Measurements from ENCODE around the gene SNAP47.

Gene SNAP47

DNA sequence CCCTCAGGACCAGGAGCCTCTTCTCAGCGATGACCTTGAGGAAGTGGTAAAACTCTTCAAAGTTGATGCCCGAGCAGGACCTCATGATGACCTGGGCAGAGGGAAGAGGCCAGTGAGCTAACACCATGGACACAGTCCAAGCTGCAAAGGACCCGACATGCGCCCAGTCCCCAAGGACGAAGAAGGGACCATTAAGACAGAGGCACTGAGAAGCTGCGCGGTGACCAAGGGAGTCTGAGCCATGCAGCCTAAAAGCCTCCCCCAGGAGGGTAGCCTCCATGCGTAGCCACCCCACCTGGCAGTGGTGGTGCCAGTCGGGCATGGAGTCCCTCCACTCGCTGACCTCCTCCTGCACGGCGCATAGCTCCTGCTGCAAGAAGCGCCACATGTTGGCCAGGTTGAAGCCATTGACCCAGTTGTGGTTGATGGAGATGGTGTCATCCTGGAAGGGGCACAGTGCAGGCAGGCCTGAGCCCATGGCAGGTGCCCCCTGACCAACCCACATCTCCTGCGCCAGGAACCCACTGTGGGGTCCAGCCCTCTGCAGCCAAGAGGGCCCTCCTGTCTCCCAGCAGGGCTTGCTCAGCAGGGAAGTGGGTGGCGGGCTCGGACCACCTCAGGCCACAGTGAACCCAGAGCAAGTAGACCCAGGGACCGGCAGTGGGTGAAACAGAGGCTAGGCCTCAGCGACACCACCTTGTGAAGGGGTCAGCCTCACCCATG is 2.5 kb upstream of the SNAP47 start:
- no peak for DNase-seq

DNA sequence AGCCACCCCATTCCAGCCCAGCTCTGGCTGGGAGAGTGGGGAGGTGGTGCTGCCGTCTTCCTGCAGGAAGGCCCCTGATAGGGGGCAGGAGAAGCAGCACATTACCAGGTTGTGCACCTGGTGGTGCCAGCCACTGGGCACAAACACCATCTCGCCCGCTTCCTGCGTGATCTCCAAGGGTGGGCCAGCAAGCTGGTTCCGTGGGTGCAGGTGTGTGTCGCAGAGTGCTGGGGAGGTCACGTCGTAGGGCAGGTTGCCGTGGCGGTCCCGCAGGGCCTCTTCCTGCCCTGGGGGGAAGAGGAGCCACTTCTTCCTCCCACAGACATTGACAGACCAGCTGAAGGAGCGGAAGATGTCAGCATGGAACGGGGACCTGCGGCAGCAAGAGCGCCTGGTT is 1.9 kb upstream of the SNAP47 start:
- DNase-seq = no peak

DNA sequence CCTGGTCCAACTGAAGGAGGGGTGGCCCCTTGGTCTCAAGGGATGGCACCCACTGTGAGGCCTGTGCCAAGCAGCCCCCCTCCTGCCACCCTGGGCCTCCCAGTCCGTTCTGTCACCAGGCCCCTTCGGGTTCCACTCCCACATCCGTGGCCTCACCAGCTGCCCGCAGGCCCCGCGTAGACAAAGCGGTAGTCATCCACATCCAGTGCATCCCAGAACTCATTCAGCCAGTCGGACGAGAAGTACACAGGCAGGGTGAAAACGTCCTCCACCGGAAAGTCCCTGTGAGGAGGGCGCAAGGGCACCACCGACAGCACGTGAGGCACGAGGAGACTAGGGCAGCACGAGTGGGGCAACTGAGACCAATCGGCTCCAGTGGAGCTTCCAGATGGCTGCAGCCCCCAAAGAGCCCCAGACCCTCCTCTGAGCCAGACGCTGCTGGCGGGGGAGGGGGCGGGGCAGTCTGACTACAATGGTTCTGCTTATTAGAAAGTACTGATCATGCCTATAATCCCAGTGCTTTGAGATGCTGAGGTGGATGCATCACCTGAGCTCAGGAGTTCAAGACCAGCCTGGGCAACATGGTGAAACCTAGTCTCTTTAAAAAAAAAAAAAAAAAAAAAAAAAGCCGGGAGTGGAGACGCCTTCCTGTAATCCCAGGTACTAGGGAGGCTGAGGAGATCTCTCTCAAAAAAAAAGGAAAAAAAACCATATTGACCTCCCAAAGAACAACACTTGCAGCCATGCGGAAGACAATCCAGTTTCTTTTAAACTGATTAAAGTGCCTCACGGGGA is 1.3 kb upstream of the SNAP47 start:
- no peak for DNase-seq

DNA sequence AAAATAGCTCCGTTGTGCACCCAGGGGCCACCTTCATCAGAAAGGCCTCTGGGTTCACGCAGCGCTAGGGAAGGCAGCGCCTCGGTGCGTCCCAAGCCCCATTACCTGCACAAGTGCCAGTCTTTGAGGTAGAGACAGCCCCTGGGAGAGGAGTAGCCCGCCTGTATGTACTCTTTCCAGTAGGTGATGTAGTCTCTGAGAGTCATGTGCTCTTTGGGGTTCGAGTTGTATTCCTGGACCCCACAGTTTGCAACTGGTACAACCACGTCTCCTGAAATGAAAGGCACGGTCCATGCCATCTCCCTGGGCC is 734 bp upstream of the SNAP47 start:
- DNase-seq = no peak

DNA sequence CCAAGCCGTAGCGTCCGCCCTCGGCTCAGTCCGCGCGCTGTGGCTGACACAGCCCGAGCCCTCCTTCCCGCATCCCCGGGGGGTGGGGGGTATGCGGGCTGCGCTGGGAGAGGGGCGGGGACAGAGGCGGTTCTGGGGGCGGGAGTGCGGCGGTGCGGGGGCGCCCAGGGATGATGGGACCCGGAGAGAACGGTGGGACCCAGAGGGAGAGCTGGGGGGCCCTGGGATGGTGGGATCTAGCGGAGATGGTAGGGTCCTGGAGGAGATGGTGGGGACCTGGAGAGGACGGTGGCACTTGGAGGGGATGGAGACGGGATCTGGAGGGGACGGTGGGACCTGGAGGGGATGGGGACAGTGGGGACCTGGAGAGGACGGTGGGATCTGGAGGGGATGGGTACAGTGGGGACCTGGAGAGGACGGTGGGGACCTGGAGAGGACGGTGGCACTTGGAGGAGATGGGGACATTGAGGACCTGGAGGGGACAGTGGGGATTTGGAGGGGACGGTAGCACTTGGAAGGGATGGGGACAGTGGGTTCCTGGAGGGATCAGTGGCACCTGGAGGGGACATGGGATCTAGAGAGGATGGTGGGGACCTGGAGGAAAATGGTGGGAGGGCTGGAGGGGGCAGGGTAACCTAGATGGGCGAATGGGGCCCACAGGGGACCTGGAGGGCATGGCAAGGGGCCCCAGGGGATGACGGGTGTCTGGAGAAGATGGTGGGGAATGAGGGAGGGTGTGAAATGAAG is 477 bp downstream of the SNAP47 start:
- no peak for DNase-seq

DNA sequence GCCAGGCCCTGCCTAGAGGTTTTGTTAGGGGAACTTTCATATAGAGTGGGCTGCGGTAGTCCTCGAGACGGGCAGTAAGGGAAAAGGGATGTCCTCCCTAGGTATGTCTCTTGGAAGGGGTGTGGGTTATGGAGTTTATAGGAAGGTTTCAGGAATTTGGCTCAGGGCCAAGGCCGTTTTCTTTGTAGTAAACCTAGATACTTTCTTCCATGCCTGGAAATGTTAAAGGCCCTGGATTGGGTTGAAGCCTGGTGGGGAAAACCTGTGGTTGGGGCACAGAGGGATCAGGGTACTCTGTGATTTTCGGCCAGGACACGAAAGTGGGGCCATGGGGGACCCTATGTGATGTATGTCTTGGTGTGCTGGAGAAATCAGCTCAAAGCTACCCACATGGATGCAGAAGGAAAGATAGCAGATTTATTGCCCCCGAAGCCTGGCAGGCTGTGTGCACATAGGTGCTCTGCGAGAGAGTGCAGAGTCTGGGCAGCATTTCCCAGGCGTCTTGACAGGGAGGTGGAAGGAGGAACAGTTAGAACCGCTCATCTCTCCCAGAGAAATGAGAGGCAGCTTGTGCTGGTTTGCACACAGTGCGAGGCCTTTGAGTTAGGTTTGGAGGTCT is 1.7 kb downstream of the SNAP47 start:
- no peak for DNase-seq

DNA sequence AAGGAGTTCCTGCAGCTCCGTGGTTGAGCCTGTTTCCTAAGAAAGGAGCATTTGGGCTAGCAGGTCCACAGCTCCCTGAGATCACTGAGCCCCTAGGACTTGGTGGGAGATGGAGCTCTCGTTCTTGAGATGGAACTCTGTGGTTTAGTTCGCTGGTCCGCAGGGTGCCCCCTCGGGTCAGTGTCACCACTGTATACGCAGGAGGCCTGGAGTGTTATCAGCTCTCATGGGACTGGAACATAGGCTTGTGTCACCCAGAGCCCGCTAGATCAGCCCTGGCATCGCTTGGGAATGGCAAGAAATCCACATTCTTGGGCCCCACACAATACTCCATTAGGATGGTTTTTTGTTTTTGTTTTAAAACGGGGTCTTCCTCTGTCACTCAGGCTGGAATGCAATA is 3.6 kb downstream of the SNAP47 start:
- DNase-seq = no peak

DNA sequence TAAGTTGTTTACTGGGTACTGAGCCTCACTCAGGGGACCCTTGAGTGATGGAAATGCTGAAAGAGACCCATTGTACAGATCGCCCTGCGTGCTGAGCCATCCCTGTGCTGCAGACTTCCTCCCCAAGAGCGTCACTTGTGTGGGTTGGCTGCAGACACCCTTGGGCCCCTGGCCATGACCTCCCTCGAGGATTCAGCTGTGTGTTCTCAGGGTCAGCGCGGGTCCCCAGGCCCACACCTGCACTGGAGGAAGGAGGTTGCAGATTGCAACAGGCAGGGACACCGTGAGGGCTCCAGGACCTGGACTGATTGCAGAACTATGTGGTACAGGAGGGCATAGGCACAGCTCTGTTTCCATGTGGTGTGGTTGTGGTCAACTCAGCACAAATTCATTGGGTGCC is 4.4 kb downstream of the SNAP47 start:
- DNase-seq = no peak

DNA sequence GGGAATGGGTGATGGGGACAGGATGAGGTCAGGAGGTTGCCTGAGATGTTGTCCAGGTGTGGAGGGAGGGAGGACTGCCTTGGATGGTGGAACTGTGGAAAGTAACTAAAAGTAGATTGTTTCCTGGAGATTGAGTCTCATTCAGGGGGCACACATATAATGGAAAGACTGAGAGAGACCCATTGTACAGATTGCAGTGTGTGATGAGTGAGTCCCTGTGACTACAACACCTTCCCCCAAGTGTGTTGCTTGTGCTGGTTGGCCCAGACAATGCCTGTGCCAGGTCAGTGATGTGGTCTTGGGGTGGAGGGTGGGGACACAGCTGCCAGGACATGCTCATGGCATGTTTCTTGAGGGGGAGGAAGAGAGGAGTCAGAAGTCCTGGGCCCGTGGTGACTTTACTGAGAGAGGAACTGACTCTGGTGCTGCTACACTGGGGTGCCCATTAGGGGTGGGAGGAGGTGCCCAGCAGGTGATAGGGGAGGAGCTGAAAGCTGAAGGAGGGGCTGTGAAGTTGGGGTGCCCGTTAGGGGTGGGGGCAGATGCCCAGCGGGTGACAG is 5.2 kb downstream of the SNAP47 start:
- no peak for DNase-seq

DNA sequence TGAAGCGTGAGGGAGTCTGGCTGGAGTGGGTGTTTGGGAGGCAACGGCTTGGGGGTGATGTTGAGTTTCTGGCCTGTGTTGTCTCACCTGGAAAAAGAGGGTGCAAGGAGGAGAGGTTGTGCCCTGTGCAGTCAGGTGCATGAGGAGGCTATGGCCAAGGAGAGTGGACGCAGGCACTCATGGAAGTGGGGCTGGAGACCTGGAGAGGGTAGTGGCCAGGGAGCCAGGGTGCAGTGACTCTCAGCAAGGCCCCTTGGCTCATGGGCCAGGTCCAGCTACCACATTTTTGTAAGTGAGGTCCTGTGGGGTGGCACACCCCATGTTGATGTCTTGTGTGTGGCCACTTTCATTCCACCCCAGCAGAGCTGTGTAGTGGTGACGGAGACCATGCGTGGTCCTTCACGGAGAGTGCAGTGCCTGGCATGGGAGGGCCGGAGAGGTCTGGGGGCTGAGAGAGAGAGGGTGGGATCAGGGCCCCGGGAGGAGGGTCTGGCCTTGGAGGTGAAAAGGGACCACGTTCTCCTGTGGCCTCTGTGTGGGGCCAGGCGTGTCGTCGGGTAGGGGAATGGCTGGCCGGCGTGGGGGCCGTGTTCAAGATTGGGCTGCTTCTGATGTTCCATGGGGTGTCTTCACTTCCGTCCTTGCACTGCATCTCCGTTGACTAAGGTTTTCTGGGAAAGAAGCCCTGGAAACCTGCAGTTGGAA is 6.1 kb downstream of the SNAP47 start:
- DNase-seq = no peak

DNA sequence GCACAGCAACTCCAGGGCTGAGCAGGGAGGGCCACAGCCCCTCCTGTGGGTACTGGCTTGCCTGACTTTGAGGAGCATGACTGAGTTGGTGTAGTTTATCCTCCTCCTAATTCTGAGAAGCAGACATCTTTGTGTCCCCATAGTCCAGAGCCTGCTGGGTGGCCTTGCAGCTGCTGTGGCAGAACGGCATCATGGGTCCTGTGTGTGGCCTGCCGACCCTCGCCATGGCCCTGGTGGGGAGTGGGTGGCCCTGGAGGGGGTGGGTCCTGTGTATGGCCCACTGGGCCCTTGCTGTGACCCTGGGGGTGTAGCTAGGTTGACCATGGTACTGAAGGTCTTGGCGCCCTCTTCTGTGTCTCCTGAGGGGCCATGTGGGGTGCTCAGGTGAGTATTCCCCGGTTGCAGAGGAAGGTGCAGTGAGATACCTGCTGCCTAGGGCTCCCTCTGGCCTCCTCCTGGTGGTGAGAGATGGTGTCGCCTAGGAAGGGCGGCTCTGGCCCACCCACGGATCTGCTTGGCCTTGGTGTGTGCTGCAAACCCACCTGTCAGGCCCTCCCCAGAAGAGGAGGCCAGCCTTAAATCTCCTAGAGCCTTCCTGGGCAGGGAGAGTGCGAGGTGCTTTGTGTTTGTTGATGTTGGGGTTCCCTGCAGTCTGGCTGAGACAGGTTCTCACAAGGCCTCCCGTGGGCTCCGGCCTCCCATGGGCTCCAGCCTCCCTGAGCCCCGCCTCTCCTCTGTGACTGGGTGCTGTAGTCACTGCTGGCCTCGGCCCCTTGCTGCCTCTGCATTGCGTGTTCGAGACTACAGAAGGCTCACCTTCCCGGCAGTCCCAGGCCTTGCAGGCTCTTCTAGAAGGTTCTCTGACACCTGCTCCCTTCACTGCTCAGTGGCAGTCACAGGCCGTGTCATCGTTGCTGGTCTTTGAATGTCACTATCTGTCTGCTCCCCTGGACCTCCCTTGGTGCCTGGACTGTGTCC is 7.8 kb downstream of the SNAP47 start:
- DNase-seq = no peak

DNA sequence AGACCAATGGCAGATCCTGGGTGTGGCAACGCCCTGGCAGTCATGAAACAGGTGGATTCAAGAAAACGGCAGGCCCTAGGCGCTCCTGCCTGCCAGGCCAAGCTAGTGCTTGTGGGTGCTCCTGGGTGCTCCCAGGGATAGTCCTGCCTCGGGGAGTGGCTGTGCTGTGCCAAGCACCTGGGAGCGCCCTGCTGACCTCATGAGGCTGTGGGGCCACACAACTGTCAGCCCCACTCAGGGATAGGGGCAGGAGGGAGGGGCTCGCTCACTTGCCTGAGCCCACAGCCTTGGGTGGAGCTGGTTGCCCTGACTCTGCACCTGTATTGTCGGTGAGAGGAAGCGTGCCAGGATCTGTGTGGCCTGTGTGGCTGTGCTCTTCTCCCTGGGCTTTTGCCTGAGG is 9.4 kb downstream of the SNAP47 start:
- no peak for DNase-seq

DNA sequence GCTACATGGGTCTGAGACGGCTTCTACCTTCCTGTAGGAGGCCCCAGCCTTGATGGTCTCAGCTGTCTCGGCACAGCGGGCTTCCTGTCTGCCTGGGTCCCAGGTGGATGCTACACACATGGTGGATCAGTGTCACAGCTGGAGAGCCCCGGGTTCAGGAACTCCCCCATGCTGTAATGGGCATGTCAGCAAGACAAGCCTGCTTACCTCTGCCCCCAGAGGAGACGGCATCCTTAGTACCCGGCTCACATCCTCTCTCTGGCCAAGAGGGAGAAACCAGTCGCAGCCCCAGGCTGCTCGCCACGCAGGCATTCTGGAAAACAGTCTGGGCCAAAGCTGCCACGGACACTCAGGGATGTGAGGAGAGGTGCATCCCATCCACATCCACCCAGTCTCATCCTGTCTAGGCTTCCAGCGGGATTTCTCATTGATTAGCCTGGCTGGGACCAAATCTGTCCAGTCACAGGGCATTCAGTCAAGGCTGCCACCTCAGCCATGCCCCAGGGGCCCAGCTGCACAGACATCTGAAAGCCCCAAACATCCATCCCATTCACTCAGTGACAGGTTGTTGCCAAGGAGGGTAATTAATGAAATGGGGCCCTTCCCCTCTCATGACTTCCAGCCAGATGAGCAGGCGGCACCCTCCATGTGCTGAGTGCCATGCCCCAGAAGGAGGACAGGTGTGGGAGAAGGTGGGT is 10.5 kb downstream of the SNAP47 start:
- no peak for DNase-seq

DNA sequence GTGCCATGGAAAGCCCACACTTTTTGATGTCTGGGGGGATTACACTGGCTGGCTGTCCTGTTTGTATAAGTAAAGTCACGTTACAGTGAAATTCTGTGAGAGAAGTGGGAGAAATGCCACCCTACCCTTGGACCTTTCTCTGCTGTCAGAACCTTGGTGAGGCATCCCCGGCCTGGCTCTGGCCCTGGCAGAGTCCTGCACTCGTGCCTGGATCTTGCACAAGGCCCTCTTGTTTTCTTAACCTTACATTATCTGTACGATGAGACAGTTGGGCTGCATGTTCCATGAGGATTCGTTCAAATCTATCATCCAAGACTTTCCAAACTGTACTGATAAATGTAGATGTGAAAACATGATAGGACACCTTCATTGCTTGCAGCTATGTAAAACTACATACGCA is 11.4 kb downstream of the SNAP47 start:
- no peak for DNase-seq

DNA sequence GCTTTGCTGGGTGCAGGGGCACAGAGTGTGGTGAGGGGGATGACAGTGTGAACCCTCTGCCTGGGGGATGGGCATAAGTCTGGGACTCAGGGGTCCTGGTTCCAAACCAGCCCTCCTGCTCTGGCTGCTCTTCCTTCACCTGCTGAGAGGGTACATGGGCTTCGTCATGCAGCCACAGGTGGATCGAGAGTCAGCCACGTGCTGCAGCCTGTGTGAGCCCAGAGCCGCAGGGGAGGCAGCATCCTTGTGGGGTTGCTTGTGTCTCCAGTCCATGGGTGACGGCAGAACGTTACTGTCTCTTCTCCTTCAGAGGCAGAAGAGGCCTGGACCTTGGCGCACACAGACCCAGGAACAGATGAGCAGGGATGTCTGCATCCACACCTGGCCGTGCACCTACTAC is 12.1 kb downstream of the SNAP47 start:
- no peak for DNase-seq

DNA sequence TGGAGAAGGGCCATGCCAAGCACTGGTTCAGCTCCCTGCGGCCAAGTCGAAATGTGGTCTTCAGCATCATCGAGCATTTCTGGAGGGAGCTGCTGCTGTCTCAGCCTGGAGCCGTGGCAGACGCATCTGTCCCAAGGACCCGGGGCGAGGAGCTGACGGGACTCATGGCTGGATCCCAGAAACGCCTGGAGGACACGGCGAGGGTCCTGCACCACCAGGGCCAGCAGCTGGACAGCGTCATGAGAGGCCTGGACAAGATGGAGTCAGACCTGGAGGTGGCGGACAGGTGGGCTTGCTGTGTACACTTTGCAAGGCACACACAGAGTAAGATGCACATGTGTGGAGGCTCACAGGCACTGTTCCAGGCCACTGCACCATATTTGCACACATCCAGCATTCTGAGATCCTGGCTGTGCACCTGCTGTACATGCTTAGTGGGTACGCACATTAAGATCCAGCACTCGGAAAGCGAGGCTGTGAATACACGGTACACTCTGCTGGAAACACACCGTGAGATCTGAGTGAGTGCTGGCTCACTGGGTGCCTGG is 12.8 kb downstream of the SNAP47 start:
- DNase-seq = no peak

DNA sequence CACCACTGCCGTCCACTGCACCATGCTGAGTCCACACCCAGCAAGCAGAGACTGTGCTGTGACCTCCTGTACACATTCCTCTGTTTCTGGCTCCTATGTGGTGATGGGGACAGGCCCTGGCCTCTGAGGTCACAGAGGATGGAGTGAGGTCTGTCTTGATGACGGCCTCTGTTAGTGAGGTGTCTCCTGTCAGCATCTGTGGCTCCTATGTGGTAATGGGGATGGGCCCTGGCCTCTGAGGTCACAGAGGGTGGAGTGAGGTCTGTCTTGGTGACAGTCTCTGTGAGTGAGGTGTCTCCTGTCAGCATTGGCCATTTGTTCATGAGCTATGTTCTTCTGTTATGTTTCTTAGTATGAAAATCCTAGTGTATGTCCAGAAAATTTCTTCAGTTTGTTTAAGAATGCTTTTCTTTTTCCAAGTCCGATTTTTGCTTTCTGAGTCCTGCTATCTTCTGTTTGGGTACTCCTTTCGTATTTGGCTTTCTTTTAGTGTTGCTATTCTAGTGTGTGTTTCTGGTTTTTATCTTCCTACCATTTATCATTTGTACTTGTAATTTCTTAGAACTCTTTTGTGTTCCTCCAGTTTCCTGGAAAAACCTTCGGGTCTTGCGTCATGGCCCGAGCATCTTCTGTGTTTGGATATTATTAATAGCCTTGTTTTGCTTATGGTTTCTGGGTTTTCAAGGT is 13.4 kb downstream of the SNAP47 start:
- no peak for DNase-seq

DNA sequence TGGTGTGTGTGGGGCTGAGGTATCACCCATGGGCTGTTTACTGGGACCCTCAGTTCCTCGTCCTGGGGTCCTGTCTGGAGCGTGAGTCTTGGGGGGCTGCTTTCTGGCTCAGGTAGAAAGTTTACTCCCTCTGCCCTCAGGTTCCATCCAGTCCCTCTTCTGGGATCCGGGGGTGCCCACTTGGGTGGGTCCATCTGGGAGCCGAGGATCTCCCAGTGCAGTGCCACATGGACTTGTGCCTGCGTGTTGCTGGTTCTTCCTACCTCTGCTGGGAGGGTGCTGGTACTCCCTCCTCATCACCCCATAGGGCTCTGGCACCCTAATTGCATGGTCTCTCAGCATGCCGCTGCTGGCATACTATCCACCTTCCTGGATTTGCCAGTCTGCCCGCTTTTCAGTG is 14.0 kb downstream of the SNAP47 start:
- no peak for DNase-seq

DNA sequence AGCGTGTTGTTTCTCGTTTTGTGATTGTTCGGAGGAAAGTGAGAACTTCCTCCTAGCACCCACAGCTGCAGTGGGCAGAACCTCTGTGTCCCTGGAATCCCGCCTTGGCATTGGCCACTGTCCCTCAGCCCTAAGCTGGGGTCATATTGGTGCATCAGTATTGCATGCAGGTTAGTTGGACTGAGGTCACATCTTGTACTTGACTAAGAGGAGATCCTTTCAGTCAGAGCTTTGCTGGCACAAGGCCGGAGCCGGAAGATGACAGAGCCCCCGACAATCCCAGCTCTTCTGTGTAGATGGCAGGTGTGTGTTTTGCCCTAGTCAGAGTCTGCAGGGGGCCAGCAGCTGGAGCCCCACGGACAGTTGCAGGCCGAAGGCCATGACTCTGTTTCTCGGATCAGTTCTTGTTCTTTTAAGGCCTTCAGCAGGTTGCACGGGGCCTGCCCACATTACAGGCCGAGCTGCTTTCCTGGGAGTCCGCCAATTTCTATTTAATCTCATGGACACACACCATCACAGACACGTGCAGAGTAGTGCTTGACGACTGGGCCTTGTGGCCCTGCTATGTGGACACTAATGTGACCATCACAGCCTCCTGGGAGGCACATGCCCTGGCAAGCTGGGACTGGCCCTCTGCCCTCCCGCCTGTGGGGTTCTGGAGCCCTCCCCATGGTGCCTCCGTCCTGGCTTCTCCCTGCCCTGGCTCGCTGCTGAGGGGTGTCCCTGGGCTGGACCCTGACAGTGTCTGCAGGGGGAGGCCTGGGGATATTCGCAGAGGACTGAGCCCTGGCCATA is 14.9 kb downstream of the SNAP47 start:
- DNase-seq = no peak

Data from inflammatory macrophage (primary cell).